NCI-H1436 treated with DMSO at 0.1 percent for 48 hours (cell line): ENCODE measurements around the gene SLC40A1.

Experiments used
- DNase-seq: peaks from one replicate; lab custom pipeline; 2025; lab: John Stamatoyannopoulos, UW

SLC40A1 gene

DNA sequence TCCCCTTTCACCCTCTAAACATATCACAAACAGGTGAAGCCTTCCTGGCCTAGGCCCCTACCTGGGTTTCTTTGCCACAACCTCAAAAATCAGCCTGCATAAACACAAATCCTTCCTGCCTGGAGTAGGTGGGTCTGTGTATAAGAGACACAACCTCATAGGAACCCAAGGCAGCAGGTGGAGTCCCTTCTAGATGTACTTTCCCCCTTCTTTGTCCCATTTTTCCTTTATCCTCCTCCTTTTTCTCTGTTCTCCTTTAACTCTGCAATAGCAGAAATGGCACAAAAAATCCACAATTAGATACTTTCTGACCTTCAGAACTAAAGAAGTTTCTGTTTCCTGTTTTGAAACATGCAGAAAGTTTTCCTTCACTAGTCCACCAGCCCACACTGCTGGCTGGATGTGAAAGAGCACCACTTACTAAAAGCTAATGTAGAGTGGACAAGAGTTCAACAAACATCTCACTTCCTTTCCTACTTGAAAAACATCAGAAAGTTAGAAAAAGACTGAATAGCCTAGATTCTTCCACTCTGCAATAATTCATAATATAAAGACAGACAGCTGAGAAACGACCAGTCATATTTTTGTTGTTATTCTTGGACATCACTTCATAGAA, 11.2 kb downstream of the SLC40A1 start:
- no peak for DNase-seq

GRCh38 chr2:189566046-189566445, 14.5 kb downstream of the SLC40A1 start:
- no peak for DNase-seq

- DNase-seq = no peak
Measured at GRCh38 chr2:189561371-189562038, 19.1 kb downstream of the SLC40A1 start.

- no peak for DNase-seq
Measured at GRCh38 chr2:189560273-189560586, 20.4 kb downstream of the SLC40A1 start.

DNA sequence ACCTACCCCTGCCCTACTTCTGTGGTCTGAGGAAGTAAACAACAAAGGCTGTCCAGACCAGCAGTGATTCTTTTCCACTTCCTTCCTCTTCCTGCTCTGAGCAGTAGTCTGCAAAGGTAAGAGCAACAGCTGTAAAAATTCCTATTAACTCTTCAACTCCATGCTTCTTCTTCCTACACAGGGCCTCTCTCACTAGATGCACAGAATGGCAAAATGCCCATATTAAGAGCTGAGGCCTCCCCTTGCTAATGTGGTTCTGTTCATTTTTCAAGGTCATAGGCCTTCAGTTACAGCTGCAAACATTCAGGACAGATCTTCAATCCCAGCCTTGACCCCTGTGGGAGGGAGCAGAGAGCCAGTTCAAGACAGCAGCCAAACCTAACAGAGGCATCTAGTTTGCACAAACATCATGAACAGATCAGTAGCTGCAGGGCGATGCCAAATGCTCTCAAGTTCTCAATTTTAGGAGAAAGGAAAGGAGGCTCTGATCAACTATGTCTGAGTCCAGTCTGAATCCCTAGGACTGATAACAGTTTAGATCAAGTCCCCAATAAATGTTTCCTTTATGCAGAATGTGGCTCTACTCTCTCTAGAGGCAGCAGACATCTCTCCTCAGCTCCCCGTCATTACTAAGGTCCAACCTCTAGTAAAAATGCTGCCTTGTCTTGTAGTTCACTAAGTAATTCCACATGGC, 20.9 kb downstream of the SLC40A1 start:
- DNase-seq = no peak

- DNase-seq = no peak
Measured at GRCh38 chr2:189558516-189559272, 21.9 kb downstream of the SLC40A1 start.

- no peak for DNase-seq
Measured at GRCh38 chr2:189557373-189557772, 23.2 kb downstream of the SLC40A1 start.

DNA sequence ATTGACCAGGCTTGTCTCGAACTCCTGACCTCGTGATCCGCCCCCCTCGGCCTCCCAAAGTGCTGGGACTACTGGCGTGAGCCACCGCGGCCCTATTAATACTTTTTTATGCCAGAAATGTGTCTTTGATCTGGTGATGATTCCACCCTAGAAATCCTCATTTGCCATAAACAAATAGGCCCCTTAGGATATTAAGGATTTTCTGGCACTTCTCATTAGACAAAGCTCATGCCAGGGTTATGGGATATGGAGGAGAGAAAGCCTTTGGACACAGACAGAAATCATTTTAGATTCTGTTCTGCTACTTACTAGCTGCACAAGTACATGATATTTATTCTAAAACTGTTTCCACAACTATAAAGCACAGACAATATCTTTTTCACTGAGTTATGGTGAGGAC, 24.1 kb downstream of the SLC40A1 start:
- DNase-seq = no peak

GRCh38 chr2:189555232-189555631, 25.4 kb downstream of the SLC40A1 start:
- no peak for DNase-seq

GRCh38 chr2:189553504-189554088, 27.0 kb downstream of the SLC40A1 start:
- DNase-seq = no peak

GRCh38 chr2:189552991-189553404, 27.6 kb downstream of the SLC40A1 start:
- no peak for DNase-seq

DNA sequence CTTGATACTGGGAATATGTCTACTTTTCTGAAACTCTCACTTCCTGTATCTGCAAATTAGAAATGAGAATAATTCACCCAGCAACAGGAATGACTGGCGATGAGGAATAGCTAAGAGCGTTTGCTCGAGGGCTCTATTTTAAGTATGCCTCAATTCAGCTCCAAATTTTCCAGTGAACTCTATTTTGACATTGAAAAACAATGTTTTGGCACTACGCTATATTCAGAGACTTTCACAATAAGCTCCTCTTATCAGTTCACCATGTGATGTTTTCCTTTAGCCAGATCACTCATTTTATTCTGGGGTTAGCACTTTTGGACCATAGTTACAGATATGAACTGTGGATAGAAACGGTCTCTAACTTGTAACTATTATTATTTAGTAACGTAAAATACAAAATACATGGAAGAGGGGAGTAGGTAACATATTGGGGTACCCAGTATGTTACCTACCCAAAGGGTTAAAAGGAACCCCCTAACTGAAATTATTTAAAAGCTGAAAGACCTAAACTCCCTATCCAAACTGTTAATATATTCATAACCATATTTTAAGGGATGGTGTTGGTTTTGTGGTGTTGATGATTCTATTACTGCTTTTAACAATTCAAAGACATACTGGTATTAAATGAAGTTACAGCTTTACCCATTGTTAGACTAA, 28.1 kb downstream of the SLC40A1 start:
- DNase-seq = no peak

GRCh38 chr2:189551808-189552207, 28.8 kb downstream of the SLC40A1 start:
- no peak for DNase-seq

GRCh38 chr2:189549449-189549832, 31.1 kb downstream of the SLC40A1 start:
- DNase-seq = no peak

DNA sequence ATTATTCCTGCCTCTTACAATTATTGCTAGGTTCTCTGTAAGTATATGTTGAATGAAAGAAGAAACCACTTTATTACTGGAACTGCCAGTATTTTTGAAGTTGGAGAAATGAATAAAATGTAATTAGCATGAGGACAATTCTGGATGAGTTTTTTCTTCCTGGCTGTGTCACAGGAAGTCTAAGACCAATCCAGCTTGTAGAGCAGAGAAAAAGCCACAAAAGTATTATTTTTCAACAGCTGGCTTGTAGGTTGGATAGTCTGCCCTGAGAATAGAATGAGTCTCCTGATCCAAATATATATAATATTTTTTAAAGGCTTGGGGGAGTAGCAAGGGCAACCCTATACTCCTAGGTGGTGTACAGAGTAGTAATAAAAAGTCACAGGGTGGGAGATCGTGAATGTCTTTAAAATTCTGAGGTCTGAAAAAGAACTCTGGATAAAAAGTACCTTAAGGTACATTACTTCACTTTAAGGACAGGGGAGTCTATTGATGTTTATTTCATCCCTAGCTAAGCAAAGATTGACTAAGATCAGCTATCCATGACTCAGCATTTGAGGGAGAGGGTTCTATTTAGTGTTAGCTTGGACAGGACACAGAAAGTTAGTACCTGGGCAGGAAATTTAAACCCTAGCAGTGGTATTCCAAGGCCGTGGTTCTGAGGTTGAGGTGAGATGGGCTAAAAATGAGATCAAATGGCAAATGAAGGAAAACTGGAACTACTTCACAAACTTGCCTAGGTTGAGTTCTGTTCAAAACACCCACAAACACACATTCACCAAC, 31.7 kb downstream of the SLC40A1 start:
- no peak for DNase-seq

GRCh38 chr2:189545418-189545817, 35.2 kb downstream of the SLC40A1 start:
- DNase-seq = no peak

- DNase-seq = no peak
Measured at GRCh38 chr2:189544318-189545042, 36.1 kb downstream of the SLC40A1 start.

GRCh38 chr2:189543367-189543766, 37.2 kb downstream of the SLC40A1 start:
- no peak for DNase-seq

DNA sequence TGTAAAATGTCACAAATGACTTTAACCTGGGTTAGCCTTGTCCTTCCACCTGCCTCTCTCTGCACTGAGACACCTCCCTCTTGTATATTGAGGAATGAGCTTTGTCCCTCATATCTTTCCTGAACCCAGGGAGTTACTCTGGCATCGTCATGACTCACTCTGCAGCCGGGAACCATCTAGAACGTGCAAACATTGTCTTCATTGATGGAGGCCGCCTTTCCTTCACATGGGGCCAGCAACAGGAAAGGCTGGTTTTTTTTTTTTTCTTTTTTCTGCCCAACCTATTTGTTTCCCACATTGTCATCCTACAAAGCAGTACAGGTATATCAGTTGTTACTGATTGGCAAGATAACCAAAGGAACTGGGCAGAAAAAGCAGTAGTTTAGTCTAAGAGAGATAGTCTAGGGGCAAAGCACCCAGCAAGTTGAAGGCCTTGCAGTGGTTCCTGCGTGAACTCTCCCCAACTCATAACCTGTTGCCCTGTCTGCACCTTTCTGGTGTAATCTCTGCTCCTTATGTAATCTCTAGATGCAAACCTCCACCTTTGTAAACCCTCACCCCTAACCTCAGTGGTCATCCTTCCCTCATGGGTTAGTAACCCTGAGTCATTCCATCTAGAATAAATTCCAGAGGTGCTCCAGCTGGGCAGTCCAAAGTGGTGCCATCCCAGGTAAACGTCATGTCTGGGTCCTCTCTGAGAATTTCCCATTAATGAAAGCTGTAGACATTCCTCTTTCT, 38.3 kb downstream of the SLC40A1 start:
- DNase-seq = no peak

DNA sequence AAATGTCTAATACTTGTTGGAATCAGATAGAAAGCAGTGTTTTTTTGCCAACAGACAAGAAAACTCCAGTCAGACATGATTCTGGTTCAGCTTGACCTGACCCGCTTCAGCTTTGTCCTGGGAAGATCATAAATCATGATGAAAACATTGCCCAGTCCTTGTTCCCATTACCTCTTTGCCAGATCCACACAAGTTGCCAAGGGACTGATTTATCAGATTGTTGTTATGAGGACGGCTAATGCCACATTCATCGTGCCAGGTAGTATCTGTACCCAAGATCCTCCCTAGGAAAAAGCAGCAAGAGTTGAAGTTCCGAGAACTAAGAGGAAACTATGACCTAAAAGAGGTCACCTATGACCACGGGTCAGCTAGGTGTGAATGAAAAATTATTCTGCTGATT, 39.0 kb downstream of the SLC40A1 start:
- no peak for DNase-seq
